PC-3 (cell line): Measurements from ENCODE around the gene FHAD1. TPM values are rescaled to one million over a fixed set of nuclear protein-coding genes. Genes with fewer than 3 reads are reported as not detected.

Source experiments
- ATAC-seq: fragments of 200-7000 bp; cut with Tn5 transposase; 2 replicates; pipeline ENCODE4 v1.9.1; 2020; ENCODE audit warnings: mild to moderate bottlenecking, moderate library complexity
- BruUV-seq: library from RNA; stranded (reverse); fragments of 400-500 nt; replicated peaks from 2 replicates; lab custom pipeline; 2021; lab: Mats Ljungman, UMichigan
- CTCF ChIA-PET: fragments of 300-600 bp; sonication (Branson Sonifier 250); formaldehyde crosslinking; loops from one replicate; lab custom pipeline; 2022; ENCODE audit warnings: antibody characterized with exemption; lab: Charles Lee
- POLR2A ChIA-PET: fragments of 300-600 bp; sonication (Branson Sonifier 250); formaldehyde crosslinking; loops from one replicate; lab custom pipeline; 2022; ENCODE audit warnings: antibody characterized with exemption; ENCODE audit not compliant: unreplicated experiment; lab: Charles Lee
- DNase-seq: peaks from one replicate; pipeline ENCODE4 v3.0.0-alpha.2; 2015
- H2AFZ ChIP-seq: fragments of 300-600 bp; sonication (generic); 2 replicates; pipeline ENCODE4 v1.6.0; 2016; ENCODE audit warnings: antibody characterized with exemption, low read length
- H3F3A ChIP-seq: fragments of 300-600 bp; sonication (generic); one replicate; pipeline ENCODE4 v1.6.0; 2017; ENCODE audit warnings: antibody characterized with exemption, low read length, control low read depth, mild to moderate bottlenecking; ENCODE audit not compliant: unreplicated experiment
- H3K27ac ChIP-seq: fragments of 300-600 bp; sonication (generic); 2 replicates; pipeline ENCODE4 v1.5.1; 2016; ENCODE audit warnings: mild to moderate bottlenecking, low read length
- H3K27me3 ChIP-seq: fragments of 300-600 bp; sonication (generic); 2 replicates; pipeline ENCODE4 v1.6.1; 2016; ENCODE audit warnings: low read length, mixed read lengths
- H3K36me3 ChIP-seq: fragments of 300-600 bp; sonication (generic); 2 replicates; pipeline ENCODE4 v1.6.1; 2016; ENCODE audit warnings: low read depth, mixed run types, low read length, mixed read lengths
- H3K4me1 ChIP-seq: fragments of 300-600 bp; sonication (generic); 2 replicates; pipeline ENCODE4 v1.5.1; 2016; ENCODE audit warnings: low read length; ENCODE audit not compliant: insufficient read depth
- H3K4me2 ChIP-seq: fragments of 300-600 bp; sonication (generic); 2 replicates; pipeline ENCODE4 v1.6.0; 2016; ENCODE audit warnings: low read length
- H3K4me3 ChIP-seq: fragments of 300-600 bp; sonication (generic); 2 replicates; pipeline ENCODE4 v1.5.1; 2016; ENCODE audit warnings: mild to moderate bottlenecking, low read length, mixed read lengths
- H3K79me2 ChIP-seq: fragments of 300-600 bp; sonication (generic); 2 replicates; pipeline ENCODE4 v1.6.1; 2017; ENCODE audit warnings: low read length, mixed read lengths
- H3K9ac ChIP-seq: fragments of 300-600 bp; sonication (generic); 2 replicates; pipeline ENCODE4 v1.6.0; 2016; ENCODE audit warnings: mild to moderate bottlenecking, low read length
- H3K9me2 ChIP-seq: fragments of 300-600 bp; sonication (generic); replicated peaks from 2 replicates; pipeline ENCODE4 v1.6.1; 2016; ENCODE audit warnings: mixed run types, low read length, mixed read lengths
- H3K9me3 ChIP-seq: fragments of 300-600 bp; sonication (generic); 2 replicates; pipeline ENCODE4 v1.6.1; 2016; ENCODE audit warnings: low read length, mixed read lengths
- H4K20me1 ChIP-seq: fragments of 300-600 bp; sonication (generic); 2 replicates; pipeline ENCODE4 v1.6.1; 2016; ENCODE audit warnings: low read length, mixed read lengths
- EZH2 ChIP-seq: fragments of 300-600 bp; sonication (generic); IDR thresholded peaks from one replicate; pipeline ENCODE4 v1.6.1; 2017; ENCODE audit warnings: antibody characterized with exemption, mild to moderate bottlenecking, low read length; ENCODE audit not compliant: unreplicated experiment
- EZH2phosphoT487 ChIP-seq: fragments of 300-600 bp; sonication (generic); IDR thresholded peaks from 2 replicates; pipeline ENCODE4 v1.6.1; 2018; ENCODE audit warnings: mild to moderate bottlenecking, antibody characterized with exemption, low read length, borderline replicate concordance
- intact Hi-C: fragments of 100-400 bp; cut with micrococcal nuclease; formaldehyde crosslinking; loops from 2 replicates; pipeline ENCODE4 v1.9.0; 2023
- total RNA-seq: library from RNA; depleted of rRNA; stranded (reverse); fragments of >200 nt; gene quantifications from 2 replicates; pipeline ENCODE4 v1.2.3, GENCODE V29; 2014
- TF ChIP-seq, protein P1 (sequence below): fragments of 300-600 bp; sonication (generic); conservative IDR thresholded peaks from 2 replicates; pipeline ENCODE4 v1.5.1; 2017; ENCODE audit warnings: antibody characterized with exemption, low read depth, mild to moderate bottlenecking, low read length

FHAD1 gene
- total RNA-seq, 1 experiment from 2014 or later: 0.95 TPM

DNA sequence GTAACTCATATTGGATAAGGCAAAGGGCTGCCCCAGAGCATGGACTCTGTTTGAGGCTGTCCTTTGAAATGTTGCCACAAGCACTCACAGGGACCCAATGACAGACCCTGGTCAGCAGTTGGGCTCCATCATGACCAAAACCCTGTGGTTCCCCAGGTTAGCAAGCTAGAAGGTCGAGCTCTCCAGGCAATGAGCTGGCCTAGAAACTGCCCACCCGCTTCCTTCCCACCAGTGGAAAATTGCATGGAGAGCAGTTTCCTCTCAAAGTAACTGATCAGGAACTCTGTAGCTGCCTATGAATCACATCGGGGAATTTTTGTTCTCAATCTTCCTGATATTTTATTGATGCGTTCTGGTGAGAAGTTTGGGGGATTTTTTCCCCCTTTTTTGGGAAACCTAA lies 52.8 kb downstream of the FHAD1 start:
- ChIA-PET POLR2A (no interaction called here), CTCF (no interaction called here)
- Histone ChIP-seq H3F3A (no peaks in the 10 kb centered on the region), H3K4me1 (no peaks in the 10 kb centered on the region; the same call in 1 of the 2 replicates), H2AFZ (no peak overlapping the region), H4K20me1 (no peaks in the 10 kb centered on the region), H3K4me3 (no peak overlapping the region), H3K27me3 (no peaks in the 10 kb centered on the region), H3K9me3 (no peaks in the 10 kb centered on the region), H3K27ac (no peak overlapping the region), H3K9ac (no peak overlapping the region), H3K36me3 (no peaks in the 10 kb centered on the region), H3K9me2 (no peaks in the 10 kb centered on the region), H3K79me2 (no peaks in the 10 kb centered on the region), H3K4me2 (no peak overlapping the region)
- BruUV-seq: no TSS peak
- intact Hi-C loops: no loop called here
- DNase-seq (no peak), ATAC-seq (no peak)
- TF ChIP-seq, protein P1, sequence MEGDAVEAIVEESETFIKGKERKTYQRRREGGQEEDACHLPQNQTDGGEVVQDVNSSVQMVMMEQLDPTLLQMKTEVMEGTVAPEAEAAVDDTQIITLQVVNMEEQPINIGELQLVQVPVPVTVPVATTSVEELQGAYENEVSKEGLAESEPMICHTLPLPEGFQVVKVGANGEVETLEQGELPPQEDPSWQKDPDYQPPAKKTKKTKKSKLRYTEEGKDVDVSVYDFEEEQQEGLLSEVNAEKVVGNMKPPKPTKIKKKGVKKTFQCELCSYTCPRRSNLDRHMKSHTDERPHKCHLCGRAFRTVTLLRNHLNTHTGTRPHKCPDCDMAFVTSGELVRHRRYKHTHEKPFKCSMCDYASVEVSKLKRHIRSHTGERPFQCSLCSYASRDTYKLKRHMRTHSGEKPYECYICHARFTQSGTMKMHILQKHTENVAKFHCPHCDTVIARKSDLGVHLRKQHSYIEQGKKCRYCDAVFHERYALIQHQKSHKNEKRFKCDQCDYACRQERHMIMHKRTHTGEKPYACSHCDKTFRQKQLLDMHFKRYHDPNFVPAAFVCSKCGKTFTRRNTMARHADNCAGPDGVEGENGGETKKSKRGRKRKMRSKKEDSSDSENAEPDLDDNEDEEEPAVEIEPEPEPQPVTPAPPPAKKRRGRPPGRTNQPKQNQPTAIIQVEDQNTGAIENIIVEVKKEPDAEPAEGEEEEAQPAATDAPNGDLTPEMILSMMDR: no peak
- no peak for TF ChIP-seq EZH2phosphoT487
- TF ChIP-seq EZH2: no peak

DNA sequence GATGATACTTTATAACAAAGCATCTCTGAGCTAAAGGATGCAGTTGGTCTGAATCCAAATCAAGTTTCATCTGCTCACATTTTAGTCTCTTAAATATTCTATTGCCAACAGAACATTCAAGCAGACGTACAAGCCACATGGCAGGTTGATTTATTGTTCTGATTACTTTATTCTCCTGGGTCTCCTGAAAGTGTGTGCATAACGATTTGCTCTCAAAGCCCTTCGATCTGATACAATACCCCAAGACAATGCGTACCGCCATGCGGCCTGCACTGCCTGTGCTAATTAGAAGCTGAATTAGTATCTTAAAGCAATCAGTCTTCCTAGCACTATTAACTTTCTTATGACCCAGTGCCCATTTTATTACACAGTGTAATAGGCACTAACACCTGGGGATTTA lies 56.9 kb downstream of the FHAD1 start:
- Histone ChIP-seq H3K27ac (no peak overlapping the region), H3K9me2 (no peaks in the 10 kb centered on the region), H3K4me1 (no peaks in the 10 kb centered on the region), H2AFZ (no peak overlapping the region), H3K79me2 (no peaks in the 10 kb centered on the region), H3K9ac (no peak overlapping the region), H3K4me2 (no peak overlapping the region), H3K4me3 (no peak overlapping the region), H3F3A (no peaks in the 10 kb centered on the region), H3K36me3 (no peaks in the 10 kb centered on the region), H3K27me3 (no peaks in the 10 kb centered on the region), H4K20me1 (no peaks in the 10 kb centered on the region), H3K9me3 (no peaks in the 10 kb centered on the region)
- intact Hi-C loops: loop anchor here (1.0 kb wide), 2 partner anchors 32 to 176 kb away; no protein-coding TSS in a partner anchor
- DNase-seq (no peak), ATAC-seq (no peak)
- TF ChIP-seq EZH2 (no peak), EZH2phosphoT487 (no peak)
- TF ChIP-seq, protein P1: no peak
- BruUV-seq: no TSS peak
- CTCF ChIA-PET: no interaction called here
- POLR2A ChIA-PET: no interaction called here

GRCh38 chr1:15304708-15305467 lies 57.9 kb downstream of the FHAD1 start:
- TF ChIP-seq EZH2phosphoT487: no peak
- no peak for TF ChIP-seq EZH2
- TF ChIP-seq, protein P1: peak; percentile 98
- Histone ChIP-seq H4K20me1 (no peaks in the 10 kb centered on the region), H3K27ac (no peak overlapping the region), H3K4me2 (peak overlapping the region; percentile 54), H3K9ac (no peak overlapping the region), H3K4me1 (no peaks in the 10 kb centered on the region), H3K27me3 (no peaks in the 10 kb centered on the region), H3K9me2 (no peaks in the 10 kb centered on the region), H3F3A (no peaks in the 10 kb centered on the region), H2AFZ (peak overlapping the region; percentile 42), H3K79me2 (no peaks in the 10 kb centered on the region), H3K4me3 (no peak overlapping the region), H3K9me3 (no peaks in the 10 kb centered on the region), H3K36me3 (no peaks in the 10 kb centered on the region)
- ChIA-PET CTCF (interaction anchor here (0.7 kb wide), 1 partner anchor 176 kb away, joined by 4 read pairs; no protein-coding TSS in a partner anchor), POLR2A (no interaction called here)
- intact Hi-C loops: loop anchor here (1.0 kb wide), 2 partner anchors 33 to 177 kb away; no protein-coding TSS in a partner anchor
- BruUV-seq: no TSS peak
- ATAC-seq (peak; percentile 77), DNase-seq (peak; percentile 73)
